HepG2 (cell line): ENCODE data around the gene CDC37L1. TPM values are rescaled to one million over a fixed set of nuclear protein-coding genes. Genes with fewer than 3 reads are reported as not detected.

Experiments
- ATAC-seq: fragments of 200-7000 bp; cut with Tn5 transposase; 3 replicates; pipeline ENCODE4 v1.9.1; 2020; ENCODE audit warnings: mild to moderate bottlenecking, moderate library complexity
- Bru-seq: library from RNA; stranded (reverse); fragments of 400-500 nt; gene quantifications from one replicate; lab custom pipeline; 2021; lab: Mats Ljungman, UMichigan
- BruChase-seq, 2 experiments: library from RNA; stranded (reverse); fragments of 400-500 nt; gene quantifications; one replicate each; lab custom pipeline; 2021; lab: Mats Ljungman, UMichigan
- BruUV-seq: library from RNA; stranded (reverse); fragments of 400-500 nt; replicated peaks from 2 replicates; lab custom pipeline; 2021; lab: Mats Ljungman, UMichigan
- CTCF ChIA-PET: fragments of 300-600 bp; formaldehyde crosslinking; extraction: SDS; loops from one replicate; lab custom pipeline; 2021; ENCODE audit warnings: low total read pairs, inconsistent platforms, low intra/inter-chr PET ratio; lab: Yijun Ruan, JAX
- POLR2A ChIA-PET: fragments of 350-600 bp; sonication (Branson Sonifier 250); formaldehyde crosslinking; loops from one replicate; lab custom pipeline; 2020; ENCODE audit warnings: antibody characterized with exemption, inconsistent platforms; lab: Yijun Ruan, JAX
- DNase-seq: peaks from one replicate; pipeline ENCODE4 v3.0.0-alpha.2; 2015; ENCODE audit warnings: low spot score
- FAIRE-seq: peaks from 3 replicates; lab custom pipeline; 2011; peaks lifted over from hg19 to GRCh38; lab: Jason Lieb, UNC
- H2AFZ ChIP-seq: one replicate; pipeline ENCODE4 v1.6.1; 2011; ENCODE audit warnings: low read length, inconsistent platforms
- H3K27ac ChIP-seq: fragments of 300-600 bp; 3 replicates; pipeline ENCODE4 v1.8.0; 2011; ENCODE audit warnings: mixed run types, mild to moderate bottlenecking, mixed read lengths, low read length, inconsistent platforms; ENCODE audit not compliant: insufficient read depth; ENCODE audit errors: extremely low read length
- H3K27me3 ChIP-seq, 2 experiments: fragments of 200-600 bp in 1 of 2; 2 replicates in 1 of 2; 3 replicates in 1 of 2; pipeline versions ENCODE4 v1.6.0 to v1.8.0; 2011; ENCODE audit warnings: low read length in 2 of 2, mild to moderate bottlenecking in 2 of 2, moderate library complexity in 2 of 2, inconsistent platforms in 1 of 2; ENCODE audit not compliant: insufficient read depth in 2 of 2, control insufficient read depth in 1 of 2
- H3K36me3 ChIP-seq, 2 experiments: fragments of 200-600 bp in 1 of 2; replicated peaks in 1 of 2; 2 replicates in 1 of 2; 3 replicates in 1 of 2; pipeline versions ENCODE4 v1.5.1 to v1.8.0; 2011; ENCODE audit warnings: low read length in 2 of 2, inconsistent platforms in 1 of 2; ENCODE audit not compliant: insufficient read depth in 2 of 2, control insufficient read depth in 1 of 2
- H3K4me1 ChIP-seq: 2 replicates; pipeline ENCODE4 v1.5.1; 2012; ENCODE audit warnings: low read length, inconsistent platforms; ENCODE audit not compliant: insufficient read depth
- H3K4me2 ChIP-seq: 2 replicates; pipeline ENCODE4 v1.6.0; 2011; ENCODE audit warnings: low read depth, low read length, inconsistent platforms
- H3K4me3 ChIP-seq, 3 experiments: fragments of 200-600 bp in 1 of 3; sonication (generic), shearing (Covaris generic) in 1 of 3; replicated peaks in 1 of 3; 2 replicates each; pipeline ENCODE4 v1.5.1; 2011 to 2016; ENCODE audit warnings: low read length in 3 of 3, inconsistent platforms in 2 of 3, low read depth in 2 of 3, mild to moderate bottlenecking in 2 of 3, control low read depth in 1 of 3, mixed read lengths in 1 of 3; ENCODE audit not compliant: insufficient read depth in 1 of 3
- H3K79me2 ChIP-seq: one replicate; pipeline ENCODE4 v1.6.1; 2011; ENCODE audit warnings: low read length, inconsistent platforms; ENCODE audit not compliant: insufficient read depth
- H3K9ac ChIP-seq: 2 replicates; pipeline ENCODE4 v1.6.0; 2011; ENCODE audit warnings: mild to moderate bottlenecking, low read depth, low read length, inconsistent platforms; ENCODE audit not compliant: insufficient read depth
- H3K9me3 ChIP-seq: 2 replicates; pipeline ENCODE4 v1.5.1; 2012; ENCODE audit warnings: mild to moderate bottlenecking, low read length
- H4K20me1 ChIP-seq: 2 replicates; pipeline ENCODE4 v1.6.0; 2011; ENCODE audit warnings: inconsistent platforms, mild to moderate bottlenecking, low read length, moderate library complexity; ENCODE audit not compliant: insufficient read depth
- EP300 ChIP-seq, 3 experiments: sonication (generic) in 1 of 3; formaldehyde crosslinking in 1 of 3; IDR thresholded peaks; 2 replicates each; pipeline versions ENCODE4 v1.5.1 to v1.6.1; 2011 to 2020; ENCODE audit warnings: low read depth in 2 of 3, low read length in 2 of 3, borderline replicate concordance in 1 of 3, improper control_type of control experiment in 1 of 3, mild to moderate bottlenecking in 1 of 3, missing genetic modification reagents in 1 of 3, moderate library complexity in 1 of 3
- GLMP ChIP-seq: sonication (generic); formaldehyde crosslinking; IDR thresholded peaks from 2 replicates; pipeline ENCODE4 v1.9.0; 2021; ENCODE audit warnings: missing genetic modification reagents, mild to moderate bottlenecking, borderline replicate concordance
- HOXA5 ChIP-seq: sonication (generic); formaldehyde crosslinking; IDR thresholded peaks from 2 replicates; pipeline ENCODE4 v1.4.0; 2020; ENCODE audit warnings: missing genetic modification reagents
- MXD1 ChIP-seq: sonication (generic); formaldehyde crosslinking; IDR thresholded peaks from 2 replicates; pipeline ENCODE4 v1.4.0; 2020; ENCODE audit warnings: mild to moderate bottlenecking, missing genetic modification reagents
- NCOR1 ChIP-seq: fragments of 200-600 bp; sonication (generic); IDR thresholded peaks from 2 replicates; pipeline ENCODE4 v1.7.0; 2017; ENCODE audit warnings: antibody characterized with exemption, low read length, borderline replicate concordance
- PHB2 ChIP-seq: fragments of 450-650 bp; IDR thresholded peaks from 2 replicates; pipeline ENCODE4 v1.6.1; 2018; ENCODE audit not compliant: partially characterized antibody
- RBFOX2 ChIP-seq: fragments of 200-400 bp; formaldehyde crosslinking; IDR thresholded peaks from 2 replicates; pipeline ENCODE4 v1.6.1; 2017; ENCODE audit warnings: low read depth, mild to moderate bottlenecking, low read length
- ZBTB38 ChIP-seq: sonication (generic); formaldehyde crosslinking; IDR thresholded peaks from 2 replicates; pipeline ENCODE4 v1.5.1; 2020; ENCODE audit warnings: mild to moderate bottlenecking, missing genetic modification reagents
- ZMYM3 ChIP-seq: sonication (generic); formaldehyde crosslinking; IDR thresholded peaks from 2 replicates; pipeline ENCODE4 v1.5.1; 2020; ENCODE audit warnings: mild to moderate bottlenecking, missing genetic modification reagents
- ZNF143 ChIP-seq: sonication (generic); formaldehyde crosslinking; IDR thresholded peaks from 2 replicates; pipeline ENCODE4 v1.4.0; 2020; ENCODE audit warnings: missing genetic modification reagents
- ZXDC ChIP-seq: sonication (generic); formaldehyde crosslinking; IDR thresholded peaks from 2 replicates; pipeline ENCODE4 v1.5.0; 2020; ENCODE audit warnings: mild to moderate bottlenecking, missing genetic modification reagents
- WGBS: methylation state at CpG from one replicate; pipeline ENCODE4 v1.1.6; 2017; ENCODE audit warnings: low lambda C conversion rate; 5-methylcytosine and 5-hydroxymethylcytosine counted together
- in situ Hi-C: cut with HindIII; loops from 2 replicates; pipeline ENCODE4 v1.10.0; 2017; ENCODE audit warnings: low pct_unique_long_range_greater_than_20kb; ENCODE audit not compliant: extremely low pct_ligation_motif_present
- intact Hi-C: fragments of 100-400 bp; cut with micrococcal nuclease; formaldehyde crosslinking; loops from one replicate; pipeline ENCODE4 v1.10.0; 2022; ENCODE audit not compliant: unreplicated experiment
- long read RNA-seq, 2 experiments: library from RNA in 1 of 2; library from polyadenylated mRNA in 1 of 2; stranded (forward) in 1 of 2; unstranded in 1 of 2; transcript quantifications; one replicate each; pipeline ENCODE4 v2.0.0, GENCODE V29; 2019 to 2022
- polyA minus RNA-seq, 3 experiments: library from RNA; depleted of rRNA, polyadenylated mRNA; stranded (reverse); fragments of >200 nt; gene quantifications; 2 replicates each; pipeline ENCODE4 v1.2.3, GENCODE V29; 2011; ENCODE audit warnings: low replicate concordance in 1 of 3
- polyA plus RNA-seq, 8 experiments: library from polyadenylated mRNA; depleted of rRNA in 3 of 8; stranded (reverse) in 7 of 8; unstranded in 1 of 8; fragments of >200 nt; fragmentation: Illumina TruSeq in 4 of 8; extraction: Trizol in 4 of 8; gene quantifications; 2 replicates each; pipeline versions ENCODE4 v1.2.1 to v1.2.3, GENCODE V29; 2011 to 2016; ENCODE audit warnings: low read depth in 4 of 8, missing spikeins in 1 of 8, mixed read lengths in 1 of 8; ENCODE audit not compliant: insufficient read depth in 1 of 8
- total RNA-seq, 5 experiments: library from RNA; depleted of rRNA; stranded (reverse); fragments of >200 nt; fragmentation: Illumina TruSeq; extraction: Trizol; gene quantifications; 2 replicates each; pipeline ENCODE4 v1.2.3, GENCODE V29; 2016; ENCODE audit warnings: low read depth in 1 of 5

CDC37L1 gene
- total RNA-seq (2016; rRNA removed; fragmentation: Illumina TruSeq; extraction: Trizol) = 17.0 and 21.6 TPM in 2 replicates
- 2.6 and 3.0 TPM in 2 replicates for total RNA-seq (2016; cell fraction: cytosol; rRNA removed; fragmentation: Illumina TruSeq; extraction: Trizol; ENCODE audit: low read depth)
- total RNA-seq (2016; cell fraction: insoluble cytoplasmic fraction; rRNA removed; fragmentation: Illumina TruSeq; extraction: Trizol) = 16.5 and 19.6 TPM in 2 replicates
- 8.6 and 9.4 TPM in 2 replicates for total RNA-seq (2016; cell fraction: membrane; rRNA removed; fragmentation: Illumina TruSeq; extraction: Trizol)
- total RNA-seq (2016; cell fraction: nucleus; rRNA removed; fragmentation: Illumina TruSeq; extraction: Trizol) = 12.6 and 14.0 TPM in 2 replicates
- 5.0 and 5.5 TPM in 2 replicates for polyA plus RNA-seq (2011; rRNA removed)
- polyA plus RNA-seq (2011; cell fraction: cytosol; rRNA removed) = 4.0 and 4.1 TPM in 2 replicates
- polyA plus RNA-seq (2011; cell fraction: nucleus; rRNA removed) = 3.6 and 5.0 TPM in 2 replicates
- 8.7 and 9.4 TPM in 2 replicates for polyA plus RNA-seq (2012)
- 1.9 and 2.3 TPM in 2 replicates for polyA plus RNA-seq (2016; cell fraction: cytosol; fragmentation: Illumina TruSeq; extraction: Trizol; ENCODE audit: low read depth)
- 16.3 and 19.6 TPM in 2 replicates for polyA plus RNA-seq (2016; cell fraction: insoluble cytoplasmic fraction; fragmentation: Illumina TruSeq; extraction: Trizol; ENCODE audit: low read depth)
- polyA plus RNA-seq (2016; cell fraction: membrane; fragmentation: Illumina TruSeq; extraction: Trizol; ENCODE audit: low read depth) = 4.0 and 4.9 TPM in 2 replicates
- 10.8 and 11.4 TPM in 2 replicates for polyA plus RNA-seq (2016; cell fraction: nucleus; fragmentation: Illumina TruSeq; extraction: Trizol; ENCODE audit: insufficient read depth, low read depth)
- polyA minus RNA-seq (2011; rRNA and poly(A)+ RNA removed; ENCODE audit: low replicate concordance) = 2.0 and 2.9 TPM in 2 replicates
- polyA minus RNA-seq (2011; cell fraction: cytosol; rRNA and poly(A)+ RNA removed) = 4.0 and 4.6 TPM in 2 replicates
- 10.6 and 19.1 TPM in 2 replicates for polyA minus RNA-seq (2011; cell fraction: nucleus; rRNA and poly(A)+ RNA removed)
- Bru-seq, nascent RNA = percentile 79 among the genes with signal in this experiment
- BruChase-seq, experiment 1, labeled RNA remaining after a 6-hour chase = percentile 58 among the genes with signal in this experiment
- percentile 63 among the genes with signal in this experiment for BruChase-seq, experiment 2, labeled RNA remaining after a 2-hour chase
- long read RNA-seq, experiment 1, transcript CDC37L1-201 (7 exons, 3,502 nt) = major isoform, 12 of 15 reads
- long read RNA-seq, experiment 1, partial matches to known transcripts = 1 of 15 reads
- long read RNA-seq, experiment 1, other reads (novel, unspliced or antisense) = 1 of 15 reads
- long read RNA-seq, experiment 2, transcript CDC37L1-201 (7 exons, 3,502 nt) = major isoform, 9 of 20 reads
- long read RNA-seq, experiment 2, partial matches to known transcripts = 4 of 20 reads
- long read RNA-seq, experiment 2, other reads (novel, unspliced or antisense) = 7 of 20 reads

- POLR2A ChIA-PET = interaction anchor here (0.6 to 1.4 kb wide), 11 partner anchors 14 to 158 kb away, joined by 3 to 28 read pairs (median 5); partner anchors contain the start of genes AK3, PLPP6 and SPATA6L
- in situ Hi-C loops = no loop called here
- peak; percentile 93 for ATAC-seq
- intact Hi-C loops = loop anchor here (1.0 to 5.0 kb wide), 5 partner anchors 16 to 1152 kb away; partner anchors contain the start of genes RCL1 and RFX3
- DNase-seq = peak; percentile 91
- H3K9me3 ChIP-seq = no peaks in the 10 kb centered on the region
- H3K4me3 ChIP-seq = peak within 1 kb of the TSS; percentile 79 to 94 (median 87)
- peak within 1 kb of the TSS; percentile 93 for H3K4me2 ChIP-seq
- 2% methylated on average over 32 of the region's 66 CpGs for WGBS
- CTCF ChIA-PET = interaction anchor here (1.2 kb wide), 1 partner anchor 18 kb away, joined by 3 read pairs; the partner anchor contains the start of gene PLPP6
- H2AFZ ChIP-seq = peak within 1 kb of the TSS; percentile 57
- H3K4me1 ChIP-seq = peaks cover 48% of the 10 kb centered on the region
- FAIRE-seq = peak; percentile 77
- H3K36me3 ChIP-seq = peaks cover 0 to 2% of the 10 kb centered on the region in 2 experiments; a peak in 1 of 5 replicates
- peaks cover 4% of the 10 kb centered on the region; the same call in 1 of the 2 replicates for H4K20me1 ChIP-seq
- H3K9ac ChIP-seq = peak within 1 kb of the TSS; percentile 96
- no TSS peak for BruUV-seq
- peak within 1 kb of the TSS; percentile 99 for H3K27ac ChIP-seq
- no peaks in the 10 kb centered on the region; a peak in 1 of 5 replicates for H3K27me3 ChIP-seq
- peaks cover 31% of the 10 kb centered on the region for H3K79me2 ChIP-seq
- TF ChIP-seq GLMP (CRISPR knock-in tag) = no peak
- TF ChIP-seq ZMYM3 = no peak
- peak; percentile 86 for TF ChIP-seq ZNF143
- TF ChIP-seq EP300 (IDR thresholded peaks at IDR 0.05; ENCODE audit: low read depth in 2 of 2, low read length in 2 of 2) = peak; percentile 16 to 17; a peak in 2 of 4 replicates
- peak; percentile 34 for TF ChIP-seq EP300 (CRISPR knock-in tag; IDR thresholded peaks at IDR 0.05; ENCODE audit: borderline replicate concordance)
- no peak for TF ChIP-seq PHB2
- peak; percentile 67; the same call in 1 of the 2 replicates for TF ChIP-seq ZBTB38
- no peak for TF ChIP-seq ZXDC (CRISPR knock-in tag)
- peak; percentile 95 for TF ChIP-seq RBFOX2
- no peak; the same call in 1 of the 2 replicates for TF ChIP-seq NCOR1
- peak; percentile 77; the same call in 1 of the 2 replicates for TF ChIP-seq MXD1 (CRISPR knock-in tag)
- peak; percentile 93 for TF ChIP-seq HOXA5 (CRISPR knock-in tag)
Measured at GRCh38 chr9:4679268-4680172, at the start of gene CDC37L1. TSS of gene CDC37L1 (plus strand) at chr9:4679569. CDS start at chr9:4679768, 199 bp downstream.
